GM12801 (cell line): ENCODE measurements around the gene CD300LD.

Experiments
- TF ChIP-seq, protein P1 (sequence below): IDR thresholded peaks from one replicate; pipeline ENCODE4 v1.5.1; 2011; ENCODE audit warnings: control low read depth; ENCODE audit not compliant: insufficient read length; ENCODE audit errors: extremely low read depth

The CD300LD gene

DNA sequence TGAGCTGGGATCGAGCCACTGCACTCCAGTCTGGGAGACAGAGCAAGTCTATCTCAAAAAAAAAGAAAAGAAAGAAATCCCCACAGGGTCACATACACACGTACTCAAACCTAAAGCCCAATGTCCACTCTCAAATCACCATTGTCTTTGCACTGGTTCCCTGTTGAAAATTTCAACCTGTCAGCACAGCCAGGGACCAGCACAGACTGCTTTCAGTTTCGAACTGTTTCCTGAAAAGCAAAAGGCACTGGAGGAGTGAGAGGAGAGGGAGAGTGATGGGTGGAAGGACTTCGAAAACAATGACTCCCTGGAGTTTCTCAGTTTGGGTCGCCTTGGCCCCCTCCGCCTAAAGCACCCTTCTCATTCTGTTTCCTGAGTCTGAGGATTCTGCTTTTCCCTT is 37.2 kb downstream of the CD300LD start:
- TF ChIP-seq, protein P1, sequence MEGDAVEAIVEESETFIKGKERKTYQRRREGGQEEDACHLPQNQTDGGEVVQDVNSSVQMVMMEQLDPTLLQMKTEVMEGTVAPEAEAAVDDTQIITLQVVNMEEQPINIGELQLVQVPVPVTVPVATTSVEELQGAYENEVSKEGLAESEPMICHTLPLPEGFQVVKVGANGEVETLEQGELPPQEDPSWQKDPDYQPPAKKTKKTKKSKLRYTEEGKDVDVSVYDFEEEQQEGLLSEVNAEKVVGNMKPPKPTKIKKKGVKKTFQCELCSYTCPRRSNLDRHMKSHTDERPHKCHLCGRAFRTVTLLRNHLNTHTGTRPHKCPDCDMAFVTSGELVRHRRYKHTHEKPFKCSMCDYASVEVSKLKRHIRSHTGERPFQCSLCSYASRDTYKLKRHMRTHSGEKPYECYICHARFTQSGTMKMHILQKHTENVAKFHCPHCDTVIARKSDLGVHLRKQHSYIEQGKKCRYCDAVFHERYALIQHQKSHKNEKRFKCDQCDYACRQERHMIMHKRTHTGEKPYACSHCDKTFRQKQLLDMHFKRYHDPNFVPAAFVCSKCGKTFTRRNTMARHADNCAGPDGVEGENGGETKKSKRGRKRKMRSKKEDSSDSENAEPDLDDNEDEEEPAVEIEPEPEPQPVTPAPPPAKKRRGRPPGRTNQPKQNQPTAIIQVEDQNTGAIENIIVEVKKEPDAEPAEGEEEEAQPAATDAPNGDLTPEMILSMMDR, result no peak

DNA sequence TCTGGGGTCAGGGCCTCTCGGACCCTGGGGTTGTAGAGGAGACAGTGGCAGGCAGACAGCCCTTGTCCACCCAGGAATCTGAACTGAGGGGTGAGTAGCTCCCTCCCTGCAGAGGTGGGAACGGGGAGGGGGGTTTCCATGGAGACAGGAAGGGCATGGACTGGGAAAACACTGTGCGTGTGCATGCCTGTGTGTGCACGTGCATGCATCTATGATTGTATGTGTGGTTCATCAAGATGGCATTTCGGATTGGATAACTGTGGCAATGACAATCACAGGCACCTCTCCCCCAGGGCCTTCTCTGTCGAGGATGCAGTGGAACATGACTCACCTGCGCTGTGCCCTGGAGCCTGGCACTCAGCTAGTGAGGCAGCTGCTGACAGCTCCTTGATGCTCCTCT is 40.0 kb downstream of the CD300LD start:
- TF ChIP-seq, protein P1, result no peak

DNA sequence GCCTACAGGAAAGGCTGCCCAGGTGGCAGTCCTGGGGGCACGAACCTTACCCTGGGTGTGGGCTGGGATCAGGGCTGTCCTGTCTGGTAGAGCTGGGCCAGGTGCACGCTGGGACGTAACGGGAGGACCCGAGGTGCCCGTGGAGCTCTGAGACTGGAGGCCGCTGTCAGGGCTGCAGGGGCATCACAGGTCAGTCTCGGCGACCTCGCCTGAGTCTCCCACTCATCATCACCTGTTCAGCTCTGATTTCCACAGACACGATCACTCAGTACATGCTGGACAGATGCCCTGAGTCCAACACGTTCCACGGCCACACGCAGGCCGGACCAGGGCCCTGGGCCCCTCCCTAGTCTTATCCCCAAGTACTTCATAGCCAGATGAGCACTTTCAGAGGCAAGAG is 41.5 kb downstream of the CD300LD start:
- TF ChIP-seq, protein P1, result no peak

DNA sequence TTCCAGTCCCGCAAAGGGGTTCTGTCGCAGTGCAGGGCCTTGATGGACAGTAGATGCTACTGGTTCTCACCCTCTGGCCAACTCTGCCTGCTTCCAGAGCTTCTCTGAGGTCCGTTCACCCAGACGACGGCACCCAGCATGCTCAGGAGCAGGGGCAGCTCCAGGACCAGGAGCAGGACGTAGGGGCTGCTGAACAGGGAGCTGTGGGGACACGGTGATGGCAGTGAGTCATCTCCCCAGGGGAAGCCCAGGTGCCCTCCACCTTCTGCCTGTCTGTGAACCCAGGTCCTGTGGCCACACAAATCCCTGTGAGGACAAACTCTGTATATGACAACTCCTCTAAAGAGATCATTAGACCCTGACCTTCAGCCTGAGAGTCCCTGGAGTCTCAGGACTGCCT is 42.7 kb downstream of the CD300LD start:
- TF ChIP-seq, protein P1, result no peak

DNA sequence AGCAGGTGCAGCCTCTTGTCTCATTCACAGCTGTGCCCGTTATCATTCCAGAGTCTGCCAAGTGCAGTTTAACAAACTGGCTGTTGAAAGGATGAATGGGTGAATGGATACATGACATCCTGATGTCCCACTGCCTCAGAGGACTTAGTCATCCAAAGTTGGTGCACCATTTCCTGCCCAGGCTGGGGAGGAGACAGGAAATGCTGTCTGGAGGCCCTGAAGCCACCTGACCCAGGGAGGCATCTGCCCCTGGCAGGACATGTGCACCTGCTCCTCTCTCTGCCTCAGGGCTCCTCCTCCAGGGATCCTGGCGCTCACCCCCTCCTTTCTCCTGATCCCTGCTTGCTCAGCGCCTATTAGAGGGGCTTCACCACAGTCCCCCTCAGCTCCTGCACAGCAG is 44.3 kb downstream of the CD300LD start:
- TF ChIP-seq, protein P1, result no peak

DNA sequence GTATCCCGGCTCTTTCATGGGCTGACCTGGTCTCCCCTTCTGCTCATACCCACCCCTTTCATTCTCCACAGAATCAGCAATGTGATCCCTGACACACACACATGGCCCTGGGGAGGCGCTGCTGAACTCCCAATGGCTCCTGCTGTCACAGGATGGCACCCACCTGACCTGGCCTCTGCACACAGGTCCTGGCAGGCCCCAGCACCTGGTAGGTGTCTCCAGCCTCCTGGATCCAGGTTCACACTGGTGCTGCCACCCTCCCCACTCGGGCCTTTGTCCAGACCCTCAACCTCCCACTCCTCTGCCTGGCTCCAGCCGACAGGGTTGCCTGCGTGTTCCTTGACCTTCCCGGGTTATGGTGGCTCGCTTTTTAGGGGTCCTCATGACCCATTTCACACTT is 44.8 kb downstream of the CD300LD start:
- TF ChIP-seq, protein P1, result no peak

DNA sequence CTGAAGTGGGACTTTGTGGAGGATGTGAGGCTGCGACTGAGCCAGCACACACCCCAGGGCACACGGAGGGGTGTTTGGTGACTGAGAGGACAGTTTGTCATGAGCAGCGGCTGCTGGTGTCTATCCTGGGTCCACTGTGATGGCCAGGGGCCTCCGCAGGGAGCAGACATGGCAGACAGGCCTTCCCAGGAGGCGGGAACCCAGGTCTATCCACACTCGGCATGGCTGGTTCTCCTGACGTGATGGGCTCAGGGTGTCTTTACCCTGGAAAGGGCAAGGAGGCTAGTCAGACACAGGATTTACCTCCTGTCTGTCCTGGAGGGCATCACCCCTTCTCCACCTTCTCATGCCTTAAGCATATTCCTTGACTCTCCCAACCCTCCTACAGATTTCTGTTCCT is 45.5 kb downstream of the CD300LD start:
- TF ChIP-seq, protein P1, result no peak

DNA sequence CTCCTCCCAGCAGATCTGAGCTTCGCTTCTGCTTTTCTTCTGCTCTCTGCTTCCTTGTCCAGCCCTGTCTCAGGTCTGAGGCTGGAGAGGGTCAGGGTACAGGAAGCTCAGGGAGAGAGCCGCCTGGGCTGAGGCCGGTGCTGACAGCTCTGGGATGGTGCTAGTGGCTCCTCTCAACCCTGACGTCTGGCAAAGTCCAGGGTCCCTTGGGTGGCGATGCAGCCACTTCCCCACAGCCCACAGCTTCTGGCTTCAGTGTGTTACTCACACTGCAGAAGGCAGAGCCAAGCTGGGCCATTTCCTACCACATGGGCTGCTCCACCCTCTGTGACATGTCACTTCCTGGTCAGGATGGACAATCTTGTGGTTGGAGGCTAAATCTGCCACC is 46.2 kb downstream of the CD300LD start, which contains the start of gene CD300C:
TSS of gene CD300C (minus strand) at position 273 of the 388 bp plus-strand sequence. CDS start 333 bp downstream, outside the sequence.
- TF ChIP-seq, protein P1, result no peak
